Hepatocyte (in vitro differentiated cells): ENCODE measurements around the gene ARL10.

Experiments
- EZH2 ChIP-seq: fragments of 200-600 bp; sonication (generic); IDR thresholded peaks from 2 replicates; pipeline ENCODE4 v1.6.1; 2016; ENCODE audit warnings: antibody characterized with exemption, mild to moderate bottlenecking, borderline replicate concordance
- EZH2phosphoT487 ChIP-seq: fragments of 200-600 bp; sonication (generic); IDR thresholded peaks from one replicate; pipeline ENCODE4 v1.6.1; 2018; ENCODE audit warnings: antibody characterized with exemption, mild to moderate bottlenecking, low read depth, moderate library complexity; ENCODE audit not compliant: unreplicated experiment, severe bottlenecking
- TF ChIP-seq, protein P1 (sequence below): fragments of 200-600 bp; sonication (generic); IDR thresholded peaks from 2 replicates; pipeline ENCODE4 v1.5.1; 2016; ENCODE audit warnings: antibody characterized with exemption, mild to moderate bottlenecking; ENCODE audit not compliant: poor library complexity

DNA sequence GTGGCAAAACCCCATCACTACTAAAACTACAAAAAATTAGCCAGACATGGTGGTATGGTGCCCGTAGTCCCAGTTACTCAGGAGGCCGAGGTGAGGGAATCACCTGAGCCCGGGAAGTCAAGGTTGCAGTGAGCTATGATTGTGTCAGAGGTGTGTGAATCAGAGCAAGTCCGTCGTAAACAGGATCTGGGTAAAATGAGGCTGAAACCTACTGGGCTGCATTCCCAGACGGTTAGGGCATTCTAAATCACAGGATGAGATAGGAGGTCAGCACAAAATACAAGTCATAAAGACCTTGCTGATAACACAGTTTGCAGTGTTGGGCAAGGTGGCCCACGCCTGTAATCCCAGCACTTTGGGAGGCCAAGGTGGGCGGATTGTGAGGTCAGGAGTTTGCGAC is 53.0 kb downstream of the ARL10 start:
- TF ChIP-seq, protein P1, sequence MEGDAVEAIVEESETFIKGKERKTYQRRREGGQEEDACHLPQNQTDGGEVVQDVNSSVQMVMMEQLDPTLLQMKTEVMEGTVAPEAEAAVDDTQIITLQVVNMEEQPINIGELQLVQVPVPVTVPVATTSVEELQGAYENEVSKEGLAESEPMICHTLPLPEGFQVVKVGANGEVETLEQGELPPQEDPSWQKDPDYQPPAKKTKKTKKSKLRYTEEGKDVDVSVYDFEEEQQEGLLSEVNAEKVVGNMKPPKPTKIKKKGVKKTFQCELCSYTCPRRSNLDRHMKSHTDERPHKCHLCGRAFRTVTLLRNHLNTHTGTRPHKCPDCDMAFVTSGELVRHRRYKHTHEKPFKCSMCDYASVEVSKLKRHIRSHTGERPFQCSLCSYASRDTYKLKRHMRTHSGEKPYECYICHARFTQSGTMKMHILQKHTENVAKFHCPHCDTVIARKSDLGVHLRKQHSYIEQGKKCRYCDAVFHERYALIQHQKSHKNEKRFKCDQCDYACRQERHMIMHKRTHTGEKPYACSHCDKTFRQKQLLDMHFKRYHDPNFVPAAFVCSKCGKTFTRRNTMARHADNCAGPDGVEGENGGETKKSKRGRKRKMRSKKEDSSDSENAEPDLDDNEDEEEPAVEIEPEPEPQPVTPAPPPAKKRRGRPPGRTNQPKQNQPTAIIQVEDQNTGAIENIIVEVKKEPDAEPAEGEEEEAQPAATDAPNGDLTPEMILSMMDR = no peak
- TF ChIP-seq EZH2phosphoT487 (no peak), EZH2 (no peak)
